Stimulated activated CD8-positive, alpha-beta memory T cell treated with anti-CD3 and anti-CD28 coated beads, Interleukin-4, amount 100 ng/mL, for 4 hours (primary cell): ENCODE results near the gene SLC30A3.
A peak's percentile ranks its signal among the peaks of the same experiment; 100 is the strongest.

Experiments
- DNase-seq, 2 donors: peaks; one replicate each; pipeline ENCODE4 v3.0.0-alpha.2; 2020; ENCODE audit warnings: low read depth in 2 of 2, low spot score in 1 of 2

The SLC30A3 gene

GRCh38 chr2:27236136-27236535 is 26.7 kb downstream of the SLC30A3 start:
- DNase-seq, result no peak

- DNase-seq, result no peak
Observed at GRCh38 chr2:27233341-27233740, 29.5 kb downstream of the SLC30A3 start.

GRCh38 chr2:27231921-27232320 is 30.9 kb downstream of the SLC30A3 start:
- DNase-seq, result no peak

- DNase-seq, result no peak
Observed at GRCh38 chr2:27227501-27227900, 35.3 kb downstream of the SLC30A3 start.

GRCh38 chr2:27225526-27225925 is 37.3 kb downstream of the SLC30A3 start:
- DNase-seq, result no peak

- no peak for DNase-seq
Observed at GRCh38 chr2:27223416-27223815, 39.4 kb downstream of the SLC30A3 start.

GRCh38 chr2:27222407-27222806 is 40.4 kb downstream of the SLC30A3 start:
- no peak for DNase-seq

- no peak for DNase-seq
Observed at GRCh38 chr2:27221166-27221565, 41.7 kb downstream of the SLC30A3 start.

GRCh38 chr2:27220091-27220490 is 42.8 kb downstream of the SLC30A3 start:
- no peak for DNase-seq

GRCh38 chr2:27219091-27219490 is 43.8 kb downstream of the SLC30A3 start:
- DNase-seq, result no peak

GRCh38 chr2:27218614-27219013 is 44.2 kb downstream of the SLC30A3 start:
- DNase-seq, result no peak

- peak; percentile 74 to 76 for DNase-seq
Observed at GRCh38 chr2:27217173-27218121, 45.4 kb downstream of the SLC30A3 start, which contains the start of gene CAD. CAD (plus strand) TSS chr2:27217369; CDS start chr2:27217552, 183 bp downstream.

- no peak for DNase-seq
Observed at GRCh38 chr2:27216416-27217137, 46.3 kb downstream of the SLC30A3 start.

- DNase-seq, result no peak
Observed at GRCh38 chr2:27214941-27215340, 47.9 kb downstream of the SLC30A3 start.

GRCh38 chr2:27212626-27213471 is 50.0 kb downstream of the SLC30A3 start:
- no peak for DNase-seq

GRCh38 chr2:27211943-27212625 is 50.8 kb downstream of the SLC30A3 start, which contains the start of the genes ATRAID and SLC5A6:
ATRAID (plus strand) TSS chr2:27212041; CDS start chr2:27212369, 328 bp downstream.
SLC5A6 (minus strand) TSS chr2:27212268; CDS start chr2:27207650, 4,618 bp downstream.
- DNase-seq, result peak; percentile 68 to 80

GRCh38 chr2:27211241-27211942 is 51.5 kb downstream of the SLC30A3 start:
- DNase-seq, result no peak

- DNase-seq, result no peak
Observed at GRCh38 chr2:27209621-27210401, 53.0 kb downstream of the SLC30A3 start.

GRCh38 chr2:27208486-27209050 is 54.3 kb downstream of the SLC30A3 start:
- no peak for DNase-seq
